WTC11 (cell line): Measurements from ENCODE around the gene IQCB1. TPM values are rescaled to one million over a fixed set of nuclear protein-coding genes. Genes with fewer than 3 reads are reported as not detected.

Experiments used
- ATAC-seq: fragments of 200-7000 bp; cut with Tn5 transposase; 2 replicates; pipeline ENCODE4 v1.10.0; 2021; ENCODE audit warnings: mild to moderate bottlenecking, moderate library complexity
- CTCF ChIA-PET: fragments of 300-600 bp; sonication (Branson Sonifier 250); formaldehyde crosslinking; loops from one replicate; lab custom pipeline; 2021; ENCODE audit warnings: antibody characterized with exemption; lab: Charles Lee
- POLR2A ChIA-PET: fragments of 350-600 bp; sonication (Branson Sonifier 250); formaldehyde crosslinking; loops from one replicate; lab custom pipeline; 2021; ENCODE audit warnings: antibody characterized with exemption; lab: Charles Lee
- DNase-seq: peaks from one replicate; pipeline ENCODE4 v3.0.0; 2021; ENCODE audit warnings: low spot score
- H3K27ac Mint-ChIP-seq: 2 replicates; pipeline ENCODE4 v1.8.0; 2021; ENCODE audit warnings: mixed read lengths
- H3K27me3 Mint-ChIP-seq: 2 replicates; pipeline ENCODE4 v1.8.0; 2021; ENCODE audit warnings: low read depth, mild to moderate bottlenecking, moderate library complexity, mixed read lengths
- H3K36me3 Mint-ChIP-seq: 2 replicates; pipeline ENCODE4 v1.8.0; 2021; ENCODE audit warnings: mixed read lengths
- H3K4me1 Mint-ChIP-seq: 2 replicates; pipeline ENCODE4 v1.8.0; 2022; ENCODE audit warnings: mixed read lengths
- H3K4me3 Mint-ChIP-seq: 2 replicates; pipeline ENCODE4 v1.8.0; 2021; ENCODE audit warnings: mild to moderate bottlenecking, moderate library complexity, mixed read lengths
- H3K9me3 Mint-ChIP-seq: 2 replicates; pipeline ENCODE4 v1.8.0; 2021; ENCODE audit warnings: mixed read lengths
- ATF1 ChIP-seq: sonication (generic); formaldehyde crosslinking; IDR thresholded peaks from 2 replicates; pipeline ENCODE4 v1.8.1; 2023; ENCODE audit warnings: mild to moderate bottlenecking, moderate library complexity, missing genetic modification reagents
- CBFB ChIP-seq: sonication (generic); formaldehyde crosslinking; IDR thresholded peaks from 2 replicates; pipeline ENCODE4 v1.8.1; 2022; ENCODE audit warnings: mild to moderate bottlenecking, low read depth, missing genetic modification reagents
- ELF4 ChIP-seq: sonication (generic); formaldehyde crosslinking; IDR thresholded peaks from 2 replicates; pipeline ENCODE4 v1.8.1; 2022; ENCODE audit warnings: low read depth, mild to moderate bottlenecking, moderate library complexity, missing genetic modification reagents
- EMX1 ChIP-seq: fragments of 250-450 bp; sonication (Bioruptor Pico); IDR thresholded peaks from 2 replicates; pipeline ENCODE4 v1.8.0; 2021; ENCODE audit warnings: mild to moderate bottlenecking
- FOXJ3 ChIP-seq: sonication (generic); formaldehyde crosslinking; IDR thresholded peaks from 2 replicates; pipeline ENCODE4 v1.9.0; 2021; ENCODE audit warnings: missing genetic modification reagents, mild to moderate bottlenecking, borderline replicate concordance
- IRF2 ChIP-seq: sonication (generic); formaldehyde crosslinking; IDR thresholded peaks from 2 replicates; pipeline ENCODE4 v1.8.0; 2022; ENCODE audit warnings: low read depth, missing genetic modification reagents, borderline replicate concordance
- OVOL2 ChIP-seq: fragments of 250-450 bp; sonication (Bioruptor Pico); IDR thresholded peaks from 2 replicates; pipeline ENCODE4 v1.9.0; 2021; ENCODE audit warnings: mild to moderate bottlenecking, borderline replicate concordance
- PRRX2 ChIP-seq: fragments of 250-450 bp; sonication (Bioruptor Pico); IDR thresholded peaks from 2 replicates; pipeline ENCODE4 v1.8.0; 2021; ENCODE audit warnings: mild to moderate bottlenecking
- SP1 ChIP-seq: sonication (generic); formaldehyde crosslinking; conservative IDR thresholded peaks from 2 replicates; pipeline ENCODE4 v1.8.1; 2022; ENCODE audit warnings: missing genetic modification reagents
- TP53 ChIP-seq: sonication (generic); formaldehyde crosslinking; IDR thresholded peaks from 2 replicates; pipeline ENCODE4 v1.8.1; 2023; ENCODE audit warnings: mild to moderate bottlenecking, missing genetic modification reagents
- ZNF396 ChIP-seq: fragments of 250-450 bp; sonication (Bioruptor Pico); IDR thresholded peaks from 2 replicates; pipeline ENCODE4 v1.8.0; 2021; ENCODE audit warnings: mild to moderate bottlenecking, moderate library complexity, borderline replicate concordance
- ZNF671 ChIP-seq: fragments of 250-450 bp; sonication (Bioruptor Pico); IDR thresholded peaks from 2 replicates; pipeline ENCODE4 v1.8.0; 2021; ENCODE audit warnings: mild to moderate bottlenecking
- total RNA-seq: library from RNA; stranded (reverse); gene quantifications from 3 replicates; pipeline ENCODE4 v1.2.3, GENCODE V29; 2021
- TF ChIP-seq, protein P1 (sequence below): sonication (generic); formaldehyde crosslinking; IDR thresholded peaks from 2 replicates; pipeline ENCODE4 v1.8.0; 2023; ENCODE audit warnings: mild to moderate bottlenecking, missing genetic modification reagents
- TF ChIP-seq, protein P2 (sequence below): sonication (generic); formaldehyde crosslinking; IDR thresholded peaks from 2 replicates; pipeline ENCODE4 v1.8.1; 2023; ENCODE audit warnings: mild to moderate bottlenecking, missing genetic modification reagents, moderate library complexity
- TF ChIP-seq, protein P3 (sequence below): fragments of 250-450 bp; sonication (Bioruptor Pico); IDR thresholded peaks from 2 replicates; pipeline ENCODE4 v1.9.0; 2021; ENCODE audit warnings: mild to moderate bottlenecking
- TF ChIP-seq, protein P4 (sequence below): sonication (generic); formaldehyde crosslinking; IDR thresholded peaks from 2 replicates; pipeline ENCODE4 v1.8.1; 2022; ENCODE audit warnings: mild to moderate bottlenecking, moderate library complexity, missing genetic modification reagents
- TF ChIP-seq, protein P5 (sequence below): sonication (generic); formaldehyde crosslinking; IDR thresholded peaks from 2 replicates; pipeline ENCODE4 v1.8.1; 2023; ENCODE audit warnings: mild to moderate bottlenecking, missing genetic modification reagents, borderline replicate concordance
- TF ChIP-seq, protein P6 (sequence below): sonication (generic); formaldehyde crosslinking; conservative IDR thresholded peaks from 2 replicates; pipeline ENCODE4 v1.8.1; 2023; ENCODE audit warnings: mild to moderate bottlenecking, low read depth, missing genetic modification reagents, moderate library complexity

IQCB1 gene
- total RNA-seq, 1 experiment from 2014 or later = 30.2 TPM

DNA sequence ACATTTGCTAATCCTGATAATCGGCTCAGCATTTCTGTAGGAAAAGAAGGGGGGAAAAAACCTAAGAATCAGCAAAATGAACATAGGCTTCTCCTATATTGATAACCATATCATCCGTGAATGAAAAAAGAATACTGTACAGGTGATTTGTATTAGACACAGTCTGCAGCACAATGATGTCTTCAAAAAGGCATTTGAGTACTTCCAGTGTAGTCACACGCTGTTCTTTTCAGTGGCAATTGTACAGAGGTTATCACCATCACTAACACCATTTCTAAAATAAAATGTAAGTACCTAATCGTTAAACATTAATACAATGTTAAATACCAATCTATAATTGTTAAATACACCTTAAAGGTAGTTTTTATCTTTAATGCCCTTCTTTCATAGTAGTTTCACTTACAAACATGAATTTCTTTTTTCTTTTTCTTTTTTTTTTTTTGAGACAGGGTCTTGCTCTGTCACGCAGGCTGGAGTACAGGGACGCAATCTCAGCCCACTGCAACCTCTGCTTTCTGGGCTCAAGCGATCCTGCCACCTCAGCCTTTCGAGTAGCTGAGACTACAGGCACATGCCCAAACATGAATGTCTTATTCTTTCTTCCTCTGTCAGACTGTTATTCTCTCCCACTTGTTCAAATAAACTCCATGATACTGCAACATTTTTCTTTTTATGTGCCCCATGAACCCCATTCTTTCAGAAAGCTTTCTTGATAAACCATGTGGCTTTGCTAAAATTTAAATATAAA, 103.7 kb downstream of the IQCB1 start (continued):
- TF ChIP-seq, protein P1, sequence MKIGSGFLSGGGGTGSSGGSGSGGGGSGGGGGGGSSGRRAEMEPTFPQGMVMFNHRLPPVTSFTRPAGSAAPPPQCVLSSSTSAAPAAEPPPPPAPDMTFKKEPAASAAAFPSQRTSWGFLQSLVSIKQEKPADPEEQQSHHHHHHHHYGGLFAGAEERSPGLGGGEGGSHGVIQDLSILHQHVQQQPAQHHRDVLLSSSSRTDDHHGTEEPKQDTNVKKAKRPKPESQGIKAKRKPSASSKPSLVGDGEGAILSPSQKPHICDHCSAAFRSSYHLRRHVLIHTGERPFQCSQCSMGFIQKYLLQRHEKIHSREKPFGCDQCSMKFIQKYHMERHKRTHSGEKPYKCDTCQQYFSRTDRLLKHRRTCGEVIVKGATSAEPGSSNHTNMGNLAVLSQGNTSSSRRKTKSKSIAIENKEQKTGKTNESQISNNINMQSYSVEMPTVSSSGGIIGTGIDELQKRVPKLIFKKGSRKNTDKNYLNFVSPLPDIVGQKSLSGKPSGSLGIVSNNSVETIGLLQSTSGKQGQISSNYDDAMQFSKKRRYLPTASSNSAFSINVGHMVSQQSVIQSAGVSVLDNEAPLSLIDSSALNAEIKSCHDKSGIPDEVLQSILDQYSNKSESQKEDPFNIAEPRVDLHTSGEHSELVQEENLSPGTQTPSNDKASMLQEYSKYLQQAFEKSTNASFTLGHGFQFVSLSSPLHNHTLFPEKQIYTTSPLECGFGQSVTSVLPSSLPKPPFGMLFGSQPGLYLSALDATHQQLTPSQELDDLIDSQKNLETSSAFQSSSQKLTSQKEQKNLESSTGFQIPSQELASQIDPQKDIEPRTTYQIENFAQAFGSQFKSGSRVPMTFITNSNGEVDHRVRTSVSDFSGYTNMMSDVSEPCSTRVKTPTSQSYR = no peak
- TF ChIP-seq, protein P2, sequence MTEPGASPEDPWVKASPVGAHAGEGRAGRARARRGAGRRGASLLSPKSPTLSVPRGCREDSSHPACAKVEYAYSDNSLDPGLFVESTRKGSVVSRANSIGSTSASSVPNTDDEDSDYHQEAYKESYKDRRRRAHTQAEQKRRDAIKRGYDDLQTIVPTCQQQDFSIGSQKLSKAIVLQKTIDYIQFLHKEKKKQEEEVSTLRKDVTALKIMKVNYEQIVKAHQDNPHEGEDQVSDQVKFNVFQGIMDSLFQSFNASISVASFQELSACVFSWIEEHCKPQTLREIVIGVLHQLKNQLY (CRISPR knock-in tag) = no peak
- TF ChIP-seq ZNF396 (CRISPR knock-in tag) = no peak
- TF ChIP-seq, protein P3, sequence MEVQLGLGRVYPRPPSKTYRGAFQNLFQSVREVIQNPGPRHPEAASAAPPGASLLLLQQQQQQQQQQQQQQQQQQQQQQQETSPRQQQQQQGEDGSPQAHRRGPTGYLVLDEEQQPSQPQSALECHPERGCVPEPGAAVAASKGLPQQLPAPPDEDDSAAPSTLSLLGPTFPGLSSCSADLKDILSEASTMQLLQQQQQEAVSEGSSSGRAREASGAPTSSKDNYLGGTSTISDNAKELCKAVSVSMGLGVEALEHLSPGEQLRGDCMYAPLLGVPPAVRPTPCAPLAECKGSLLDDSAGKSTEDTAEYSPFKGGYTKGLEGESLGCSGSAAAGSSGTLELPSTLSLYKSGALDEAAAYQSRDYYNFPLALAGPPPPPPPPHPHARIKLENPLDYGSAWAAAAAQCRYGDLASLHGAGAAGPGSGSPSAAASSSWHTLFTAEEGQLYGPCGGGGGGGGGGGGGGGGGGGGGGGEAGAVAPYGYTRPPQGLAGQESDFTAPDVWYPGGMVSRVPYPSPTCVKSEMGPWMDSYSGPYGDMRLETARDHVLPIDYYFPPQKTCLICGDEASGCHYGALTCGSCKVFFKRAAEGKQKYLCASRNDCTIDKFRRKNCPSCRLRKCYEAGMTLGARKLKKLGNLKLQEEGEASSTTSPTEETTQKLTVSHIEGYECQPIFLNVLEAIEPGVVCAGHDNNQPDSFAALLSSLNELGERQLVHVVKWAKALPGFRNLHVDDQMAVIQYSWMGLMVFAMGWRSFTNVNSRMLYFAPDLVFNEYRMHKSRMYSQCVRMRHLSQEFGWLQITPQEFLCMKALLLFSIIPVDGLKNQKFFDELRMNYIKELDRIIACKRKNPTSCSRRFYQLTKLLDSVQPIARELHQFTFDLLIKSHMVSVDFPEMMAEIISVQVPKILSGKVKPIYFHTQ (CRISPR knock-in tag) = no peak
- no peak for TF ChIP-seq OVOL2 (CRISPR knock-in tag)
- TF ChIP-seq, protein P4, sequence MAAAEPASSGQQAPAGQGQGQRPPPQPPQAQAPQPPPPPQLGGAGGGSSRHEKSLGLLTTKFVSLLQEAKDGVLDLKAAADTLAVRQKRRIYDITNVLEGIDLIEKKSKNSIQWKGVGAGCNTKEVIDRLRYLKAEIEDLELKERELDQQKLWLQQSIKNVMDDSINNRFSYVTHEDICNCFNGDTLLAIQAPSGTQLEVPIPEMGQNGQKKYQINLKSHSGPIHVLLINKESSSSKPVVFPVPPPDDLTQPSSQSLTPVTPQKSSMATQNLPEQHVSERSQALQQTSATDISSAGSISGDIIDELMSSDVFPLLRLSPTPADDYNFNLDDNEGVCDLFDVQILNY (CRISPR knock-in tag) = no peak

DNA sequence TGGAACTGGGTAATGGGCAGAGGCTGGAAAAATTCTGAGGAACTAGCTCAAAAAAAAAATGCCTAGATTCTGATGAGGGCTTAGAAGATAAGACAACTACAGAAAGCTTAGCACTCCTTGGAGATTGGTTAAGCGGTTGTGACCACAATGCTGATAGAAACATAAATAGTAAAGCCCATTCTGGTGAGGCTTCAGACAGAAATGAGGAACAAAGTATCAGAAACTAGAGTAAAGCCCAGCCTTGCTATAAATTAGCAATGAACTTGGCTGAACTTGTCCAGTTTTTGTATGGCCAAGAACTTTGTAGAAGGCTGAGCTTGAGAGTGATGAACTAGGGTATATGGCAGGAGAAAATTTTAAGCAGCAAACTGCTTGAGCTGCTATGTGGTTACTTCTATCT, 110.7 kb downstream of the IQCB1 start:
- DNase-seq (no peak), ATAC-seq (no peak)
- H3K4me1 Mint-ChIP-seq = no peaks in the 10 kb centered on the region
- H3K9me3 Mint-ChIP-seq = peaks cover 8% of the 10 kb centered on the region
- peaks cover 58% of the 10 kb centered on the region for H3K36me3 Mint-ChIP-seq
- no peak overlapping the region for H3K4me3 Mint-ChIP-seq
- ChIA-PET CTCF (interaction anchor here (0.5 kb wide), 1 partner anchor 177 kb away, joined by 4 read pairs; no protein-coding TSS in a partner anchor), POLR2A (no interaction called here)
- TF ChIP-seq ELF4 (CRISPR knock-in tag) (no peak), ZNF671 (no peak), IRF2 (CRISPR knock-in tag) (no peak), TP53 (no peak), PRRX2 (CRISPR knock-in tag) (no peak), EMX1 (CRISPR knock-in tag) (no peak), CBFB (CRISPR knock-in tag) (no peak), ATF1 (CRISPR knock-in tag) (no peak), SP1 (CRISPR knock-in tag) (no peak), FOXJ3 (CRISPR knock-in tag) (no peak)
- TF ChIP-seq, protein P5, sequence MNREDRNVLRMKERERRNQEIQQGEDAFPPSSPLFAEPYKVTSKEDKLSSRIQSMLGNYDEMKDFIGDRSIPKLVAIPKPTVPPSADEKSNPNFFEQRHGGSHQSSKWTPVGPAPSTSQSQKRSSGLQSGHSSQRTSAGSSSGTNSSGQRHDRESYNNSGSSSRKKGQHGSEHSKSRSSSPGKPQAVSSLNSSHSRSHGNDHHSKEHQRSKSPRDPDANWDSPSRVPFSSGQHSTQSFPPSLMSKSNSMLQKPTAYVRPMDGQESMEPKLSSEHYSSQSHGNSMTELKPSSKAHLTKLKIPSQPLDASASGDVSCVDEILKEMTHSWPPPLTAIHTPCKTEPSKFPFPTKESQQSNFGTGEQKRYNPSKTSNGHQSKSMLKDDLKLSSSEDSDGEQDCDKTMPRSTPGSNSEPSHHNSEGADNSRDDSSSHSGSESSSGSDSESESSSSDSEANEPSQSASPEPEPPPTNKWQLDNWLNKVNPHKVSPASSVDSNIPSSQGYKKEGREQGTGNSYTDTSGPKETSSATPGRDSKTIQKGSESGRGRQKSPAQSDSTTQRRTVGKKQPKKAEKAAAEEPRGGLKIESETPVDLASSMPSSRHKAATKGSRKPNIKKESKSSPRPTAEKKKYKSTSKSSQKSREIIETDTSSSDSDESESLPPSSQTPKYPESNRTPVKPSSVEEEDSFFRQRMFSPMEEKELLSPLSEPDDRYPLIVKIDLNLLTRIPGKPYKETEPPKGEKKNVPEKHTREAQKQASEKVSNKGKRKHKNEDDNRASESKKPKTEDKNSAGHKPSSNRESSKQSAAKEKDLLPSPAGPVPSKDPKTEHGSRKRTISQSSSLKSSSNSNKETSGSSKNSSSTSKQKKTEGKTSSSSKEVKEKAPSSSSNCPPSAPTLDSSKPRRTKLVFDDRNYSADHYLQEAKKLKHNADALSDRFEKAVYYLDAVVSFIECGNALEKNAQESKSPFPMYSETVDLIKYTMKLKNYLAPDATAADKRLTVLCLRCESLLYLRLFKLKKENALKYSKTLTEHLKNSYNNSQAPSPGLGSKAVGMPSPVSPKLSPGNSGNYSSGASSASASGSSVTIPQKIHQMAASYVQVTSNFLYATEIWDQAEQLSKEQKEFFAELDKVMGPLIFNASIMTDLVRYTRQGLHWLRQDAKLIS (CRISPR knock-in tag) = no peak
- TF ChIP-seq, protein P6, sequence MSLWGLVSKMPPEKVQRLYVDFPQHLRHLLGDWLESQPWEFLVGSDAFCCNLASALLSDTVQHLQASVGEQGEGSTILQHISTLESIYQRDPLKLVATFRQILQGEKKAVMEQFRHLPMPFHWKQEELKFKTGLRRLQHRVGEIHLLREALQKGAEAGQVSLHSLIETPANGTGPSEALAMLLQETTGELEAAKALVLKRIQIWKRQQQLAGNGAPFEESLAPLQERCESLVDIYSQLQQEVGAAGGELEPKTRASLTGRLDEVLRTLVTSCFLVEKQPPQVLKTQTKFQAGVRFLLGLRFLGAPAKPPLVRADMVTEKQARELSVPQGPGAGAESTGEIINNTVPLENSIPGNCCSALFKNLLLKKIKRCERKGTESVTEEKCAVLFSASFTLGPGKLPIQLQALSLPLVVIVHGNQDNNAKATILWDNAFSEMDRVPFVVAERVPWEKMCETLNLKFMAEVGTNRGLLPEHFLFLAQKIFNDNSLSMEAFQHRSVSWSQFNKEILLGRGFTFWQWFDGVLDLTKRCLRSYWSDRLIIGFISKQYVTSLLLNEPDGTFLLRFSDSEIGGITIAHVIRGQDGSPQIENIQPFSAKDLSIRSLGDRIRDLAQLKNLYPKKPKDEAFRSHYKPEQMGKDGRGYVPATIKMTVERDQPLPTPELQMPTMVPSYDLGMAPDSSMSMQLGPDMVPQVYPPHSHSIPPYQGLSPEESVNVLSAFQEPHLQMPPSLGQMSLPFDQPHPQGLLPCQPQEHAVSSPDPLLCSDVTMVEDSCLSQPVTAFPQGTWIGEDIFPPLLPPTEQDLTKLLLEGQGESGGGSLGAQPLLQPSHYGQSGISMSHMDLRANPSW = no peak
- no peaks in the 10 kb centered on the region for H3K27me3 Mint-ChIP-seq
- no peak overlapping the region for H3K27ac Mint-ChIP-seq
